DOHH2 (cell line): ENCODE data around the gene ZBTB48.

Source experiments
- EZH2phosphoT487 ChIP-seq: fragments of 200-600 bp; sonication (generic); IDR thresholded peaks from 2 replicates; pipeline ENCODE4 v1.6.1; 2017; ENCODE audit warnings: borderline replicate concordance, mild to moderate bottlenecking, antibody characterized with exemption, low read length, moderate library complexity, mixed read lengths
- TF ChIP-seq, protein P1 (sequence below): fragments of 200-600 bp; sonication (generic); IDR thresholded peaks from one replicate; pipeline ENCODE4 v1.5.1; 2014; ENCODE audit warnings: antibody characterized with exemption, mild to moderate bottlenecking, low read depth, low read length; ENCODE audit not compliant: poor library complexity, severe bottlenecking

DNA sequence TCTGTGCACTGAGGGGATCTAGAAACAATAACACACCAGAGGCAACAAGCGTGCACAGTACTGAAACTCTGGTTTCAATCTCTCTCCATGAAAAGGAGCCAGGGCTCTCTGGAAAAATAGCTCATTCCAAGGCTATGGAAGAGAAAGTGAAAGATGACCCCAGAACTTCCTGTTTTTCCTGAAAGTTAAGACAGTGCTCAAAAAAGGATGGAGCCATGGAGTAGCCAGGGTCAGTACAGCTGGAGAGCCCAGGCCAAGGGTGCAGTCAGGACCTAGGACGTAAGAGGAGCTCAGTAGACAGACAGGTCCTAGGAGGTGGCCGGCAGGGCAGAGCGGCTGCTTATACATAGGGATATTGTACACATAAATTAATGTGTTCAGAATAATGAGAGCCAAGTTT is 44.6 kb upstream of the ZBTB48 start:
- TF ChIP-seq EZH2phosphoT487 = no peak
- TF ChIP-seq, protein P1, sequence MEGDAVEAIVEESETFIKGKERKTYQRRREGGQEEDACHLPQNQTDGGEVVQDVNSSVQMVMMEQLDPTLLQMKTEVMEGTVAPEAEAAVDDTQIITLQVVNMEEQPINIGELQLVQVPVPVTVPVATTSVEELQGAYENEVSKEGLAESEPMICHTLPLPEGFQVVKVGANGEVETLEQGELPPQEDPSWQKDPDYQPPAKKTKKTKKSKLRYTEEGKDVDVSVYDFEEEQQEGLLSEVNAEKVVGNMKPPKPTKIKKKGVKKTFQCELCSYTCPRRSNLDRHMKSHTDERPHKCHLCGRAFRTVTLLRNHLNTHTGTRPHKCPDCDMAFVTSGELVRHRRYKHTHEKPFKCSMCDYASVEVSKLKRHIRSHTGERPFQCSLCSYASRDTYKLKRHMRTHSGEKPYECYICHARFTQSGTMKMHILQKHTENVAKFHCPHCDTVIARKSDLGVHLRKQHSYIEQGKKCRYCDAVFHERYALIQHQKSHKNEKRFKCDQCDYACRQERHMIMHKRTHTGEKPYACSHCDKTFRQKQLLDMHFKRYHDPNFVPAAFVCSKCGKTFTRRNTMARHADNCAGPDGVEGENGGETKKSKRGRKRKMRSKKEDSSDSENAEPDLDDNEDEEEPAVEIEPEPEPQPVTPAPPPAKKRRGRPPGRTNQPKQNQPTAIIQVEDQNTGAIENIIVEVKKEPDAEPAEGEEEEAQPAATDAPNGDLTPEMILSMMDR = no peak
